ENCODE data around the gene AGAP1. TPM values are rescaled to one million over a fixed set of nuclear protein-coding genes. Genes with fewer than 3 reads are reported as not detected.
"Not testable (repeated sequence)": the region's sequence is repeated elsewhere in the genome, so short reads cannot be mapped to it uniquely, and the experiment has no call there.

AGAP1 gene
- total and polyA plus RNA-seq, 9 donors = 5.7 to 32.2 (median 20.2) TPM

- peaks cover 1% of the 10 kb centered on the region for H3K4me1 ChIP-seq (ENCODE audit: insufficient read depth)
- no peak overlapping the region for H3K4me3 ChIP-seq
- no peak for DNase-seq
- H3K9me3 ChIP-seq = no peaks in the 10 kb centered on the region
- no peaks in the 10 kb centered on the region for H3K27me3 ChIP-seq
- intact Hi-C loops (cut with DNase I) = no loop called here
- TF ChIP-seq CTCF (IDR thresholded peaks at IDR 0.05) (no peak), EP300 (IDR thresholded peaks at IDR 0.05) (no peak), POLR2A (IDR thresholded peaks at IDR 0.05) (no peak)
- H3K36me3 ChIP-seq = no peaks in the 10 kb centered on the region
- H3K27ac ChIP-seq = no peak overlapping the region
- 88 to 98% (median 96%) methylated on average over 8 of the region's 8 CpGs for WGBS, 3 donors
Observed at GRCh38 chr2:236088368-236089057, 594.7 kb downstream of the AGAP1 start.

GRCh38 chr2:236089271-236090026 lies 595.6 kb downstream of the AGAP1 start:
- 90 to 95% (median 93%) methylated on average over 12 of the region's 12 CpGs for WGBS, 3 donors
- H3K4me1 ChIP-seq (ENCODE audit: insufficient read depth) = peaks cover 1% of the 10 kb centered on the region

GRCh38 chr2:236090027-236090382 lies 596.2 kb downstream of the AGAP1 start:
- Histone ChIP-seq H3K9me3 (no peaks in the 10 kb centered on the region), H3K4me1 (ENCODE audit: insufficient read depth) (peaks cover 1% of the 10 kb centered on the region), H3K27ac (no peak overlapping the region), H3K4me3 (no peak overlapping the region), H3K27me3 (no peaks in the 10 kb centered on the region), H3K36me3 (no peaks in the 10 kb centered on the region)
- intact Hi-C loops (cut with DNase I) = no loop called here
- DNase-seq = no peak
- TF ChIP-seq POLR2A (IDR thresholded peaks at IDR 0.05) = no peak
- TF ChIP-seq CTCF (IDR thresholded peaks at IDR 0.05) = no peak
- TF ChIP-seq EP300 (IDR thresholded peaks at IDR 0.05) = no peak
- WGBS, 3 donors = 92 to 93% (median 93%) methylated on average over 9 of the region's 9 CpGs

More at GRCh38 chr2:236089271-236090026, 595.6 kb downstream of the AGAP1 start:
- Histone ChIP-seq H3K36me3 (no peaks in the 10 kb centered on the region), H3K27me3 (no peaks in the 10 kb centered on the region), H3K27ac (no peak overlapping the region), H3K4me3 (no peak overlapping the region), H3K9me3 (no peaks in the 10 kb centered on the region)
- DNase-seq = no peak
- intact Hi-C loops (cut with DNase I) = no loop called here
- TF ChIP-seq POLR2A (IDR thresholded peaks at IDR 0.05) (no peak), EP300 (IDR thresholded peaks at IDR 0.05) (no peak), CTCF (IDR thresholded peaks at IDR 0.05) (no peak)

- H3K4me3 ChIP-seq; H3K27me3 ChIP-seq; H3K27ac ChIP-seq; H3K4me1 ChIP-seq (ENCODE audit: insufficient read depth); H3K9me3 ChIP-seq; DNase-seq; H3K36me3 ChIP-seq; intact Hi-C loops (cut with DNase I): not testable (repeated sequence)
- WGBS, 3 donors = 90 to 96% (median 94%) methylated on average over 16 of the region's 16 CpGs
Observed at GRCh38 chr2:236090826-236091225, 597.0 kb downstream of the AGAP1 start.

- WGBS, 3 donors = 86 to 94% (median 87%) methylated on average over 4 of the region's 4 CpGs
- TF ChIP-seq EP300 (IDR thresholded peaks at IDR 0.05) (no peak), POLR2A (IDR thresholded peaks at IDR 0.05) (no peak), CTCF (IDR thresholded peaks at IDR 0.05) (no peak)
- Histone ChIP-seq H3K27me3 (no peaks in the 10 kb centered on the region), H3K36me3 (no peaks in the 10 kb centered on the region), H3K4me3 (no peak overlapping the region), H3K27ac (no peak overlapping the region), H3K9me3 (no peaks in the 10 kb centered on the region), H3K4me1 (ENCODE audit: insufficient read depth) (no peaks in the 10 kb centered on the region)
- DNase-seq = no peak
- intact Hi-C loops (cut with DNase I) = no loop called here
Observed at GRCh38 chr2:236092714-236093113, 598.9 kb downstream of the AGAP1 start.
